ENCODE measurements around the gene GOLGA5. TPM values are rescaled to one million over a fixed set of nuclear protein-coding genes. Genes with fewer than 3 reads are reported as not detected.

GOLGA5 gene
- total and polyA plus RNA-seq, 2 of the 8 experiments (the other 6 are each of a cell fraction or from before 2014, with no cell fraction given) = 13.0 to 25.4 TPM

DNA sequence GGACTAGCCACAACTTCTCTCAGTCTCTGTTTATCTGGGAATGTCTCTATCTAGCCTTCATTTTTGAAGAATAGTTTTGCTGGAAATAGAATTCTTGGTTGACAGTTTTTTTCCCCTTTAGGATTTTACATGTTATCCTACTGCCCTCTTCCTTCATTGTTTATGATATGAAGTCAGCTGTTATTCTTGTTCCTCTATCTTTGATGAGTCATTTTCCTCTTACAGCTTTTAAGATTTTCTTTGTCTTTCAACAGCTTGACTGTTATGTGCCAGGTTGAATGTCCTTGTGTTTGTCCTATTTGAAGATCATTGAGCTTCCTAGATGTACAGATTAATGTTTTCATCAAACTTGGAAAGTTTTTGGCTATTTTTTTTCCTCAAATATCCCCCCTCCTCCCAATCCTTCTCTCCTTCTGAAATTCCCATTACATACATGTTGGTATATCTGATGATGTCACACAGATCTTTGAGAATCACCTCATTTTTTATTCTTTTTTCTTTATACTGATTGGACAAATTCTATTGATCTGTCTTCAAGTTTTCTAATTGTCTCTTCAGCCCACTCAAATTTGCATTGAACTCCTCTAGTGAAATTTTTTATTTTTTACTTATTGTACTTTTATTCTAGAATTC, 4.5 kb upstream of the GOLGA5 start:
- Histone ChIP-seq H3K4me3 (ENCODE audit: extremely low read depth in 1 of 4, insufficient read depth in 2 of 4, low read depth in 3 of 4, low read length in 4 of 4) (no peak overlapping the region), H4K5ac (ENCODE audit: insufficient read length, low read depth, low read length) (no peak overlapping the region), H2BK15ac (ENCODE audit: low read length) (no peak overlapping the region), H4K8ac (ENCODE audit: extremely low read depth, insufficient read depth, low read length) (no peak overlapping the region), H3K27ac (ENCODE audit: low read depth, low read length) (no peak overlapping the region), H2BK12ac (ENCODE audit: low read depth, low read length) (no peak overlapping the region), H3K56ac (replicated peaks; ENCODE audit: insufficient read length, low read depth, low read length) (no peak overlapping the region), H3K27me3 (replicated peaks in 1 of 4; ENCODE audit: control insufficient read depth in 3 of 4, extremely low read depth in 1 of 4, insufficient read depth in 3 of 4, low read length in 3 of 4) (no peaks in the 10 kb centered on the region), H3K23me2 (ENCODE audit: low read depth, low read length) (no peaks in the 10 kb centered on the region; the same call in 1 of the 2 replicates), H2BK20ac (ENCODE audit: low read length) (no peak overlapping the region), H3K14ac (ENCODE audit: insufficient read length) (no peak overlapping the region), H3K4me2 (ENCODE audit: insufficient read depth in 1 of 2, low read depth in 2 of 2, low read length in 2 of 2) (no peak overlapping the region), H3K79me2 (ENCODE audit: control insufficient read depth in 1 of 2, insufficient read depth in 2 of 2, low read length in 2 of 2) (peaks cover 0 to 1% of the 10 kb centered on the region in 2 experiments; a peak in 1 of 4 replicates), H3K4ac (replicated peaks; ENCODE audit: insufficient read length, low read depth, low read length) (no peak overlapping the region), H4K20me1 (replicated peaks in 1 of 2; ENCODE audit: control insufficient read depth in 1 of 2, insufficient read depth in 2 of 2, low read length in 2 of 2) (no peaks in the 10 kb centered on the region), H2AK5ac (ENCODE audit: low read depth, low read length) (no peak overlapping the region), H3K9ac (replicated peaks in 1 of 4; ENCODE audit: extremely low read depth in 1 of 4, low read depth in 3 of 4, low read length in 3 of 4) (no peak overlapping the region), H3K18ac (ENCODE audit: extremely low read depth, low read length) (no peak overlapping the region), H2BK5ac (ENCODE audit: low read depth, low read length) (no peak overlapping the region), H3K79me1 (ENCODE audit: low read depth, low read length) (no peaks in the 10 kb centered on the region), H2BK120ac (replicated peaks; ENCODE audit: low read depth, low read length) (no peak overlapping the region), H3K23ac (ENCODE audit: insufficient read length) (no peak overlapping the region), H3K4me1 (replicated peaks in 1 of 4; ENCODE audit: control insufficient read depth in 3 of 4, insufficient read depth in 4 of 4, low read length in 3 of 4) (peaks cover 0 to 3% (median 0%) of the 10 kb centered on the region in 4 experiments; a peak in 1 of 7 replicates), H4K91ac (replicated peaks; ENCODE audit: insufficient read length, low read length) (no peak overlapping the region), H2AFZ (ENCODE audit: low read length) (no peak overlapping the region), H3K9me3 (ENCODE audit: insufficient read depth in 2 of 2, low read depth in 1 of 2, low read length in 1 of 2) (peaks cover 2% of the 10 kb centered on the region in 2 experiments; a peak in 3 of 4 replicates), H3K36me3 (ENCODE audit: control insufficient read depth in 2 of 4, insufficient read depth in 4 of 4, low read length in 3 of 4) (no peaks in the 10 kb centered on the region)
- TF ChIP-seq HDAC2 (IDR thresholded peaks at IDR 0.05; ENCODE audit: borderline replicate concordance in 1 of 2, low read depth in 2 of 2, low read length in 2 of 2) = no peak
- TF ChIP-seq JUND (IDR thresholded peaks at IDR 0.05; ENCODE audit: low read length) = no peak
- no peak for TF ChIP-seq CBX8 (IDR thresholded peaks at IDR 0.05; ENCODE audit: borderline replicate concordance, low read depth, low read length)
- no peak for TF ChIP-seq NRF1 (IDR thresholded peaks at IDR 0.05; ENCODE audit: low read depth, low read length)
- no peak for TF ChIP-seq CHD2 (IDR thresholded peaks at IDR 0.05; ENCODE audit: low read length)
- TF ChIP-seq SIRT6 (IDR thresholded peaks at IDR 0.05; ENCODE audit: low read length) = no peak
- TF ChIP-seq CHD1 (IDR thresholded peaks at IDR 0.05; ENCODE audit: low read depth, low read length) = no peak
- TF ChIP-seq PHF8 (conservative IDR thresholded peaks at IDR 0.05; ENCODE audit: low read depth, low read length) = no peak
- TF ChIP-seq, protein P1, sequence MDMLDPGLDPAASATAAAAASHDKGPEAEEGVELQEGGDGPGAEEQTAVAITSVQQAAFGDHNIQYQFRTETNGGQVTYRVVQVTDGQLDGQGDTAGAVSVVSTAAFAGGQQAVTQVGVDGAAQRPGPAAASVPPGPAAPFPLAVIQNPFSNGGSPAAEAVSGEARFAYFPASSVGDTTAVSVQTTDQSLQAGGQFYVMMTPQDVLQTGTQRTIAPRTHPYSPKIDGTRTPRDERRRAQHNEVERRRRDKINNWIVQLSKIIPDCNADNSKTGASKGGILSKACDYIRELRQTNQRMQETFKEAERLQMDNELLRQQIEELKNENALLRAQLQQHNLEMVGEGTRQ (IDR thresholded peaks at IDR 0.05; ENCODE audit: low read length) = no peak
- no peak for TF ChIP-seq SP4 (IDR thresholded peaks at IDR 0.05; ENCODE audit: low read length)
- TF ChIP-seq KDM1A (IDR thresholded peaks at IDR 0.05; ENCODE audit: borderline replicate concordance, low read length) = no peak
- TF ChIP-seq ZNF274 (IDR thresholded peaks at IDR 0.05; ENCODE audit: borderline replicate concordance, extremely low read depth, low read length) = no peak
- no peak for TF ChIP-seq GABPA (IDR thresholded peaks at IDR 0.05; ENCODE audit: borderline replicate concordance, insufficient read depth, low read length)
- POLR2A ChIA-PET (ENCODE audit: partially characterized antibody) = no interaction called here
- CTCF ChIA-PET (ENCODE audit: partially characterized antibody) = interaction anchor here (1.5 kb wide), 1 partner anchor 74 kb away, joined by 5 read pairs; no protein-coding TSS in a partner anchor
- no peak for FAIRE-seq
- no peak for DNase-seq (ENCODE audit: low read depth in 1 of 2, low spot score in 2 of 2)
